ENCODE data around the gene RNF141.
A peak's percentile ranks its signal among the peaks of the same experiment; 100 is the strongest.

Gene RNF141

DNA sequence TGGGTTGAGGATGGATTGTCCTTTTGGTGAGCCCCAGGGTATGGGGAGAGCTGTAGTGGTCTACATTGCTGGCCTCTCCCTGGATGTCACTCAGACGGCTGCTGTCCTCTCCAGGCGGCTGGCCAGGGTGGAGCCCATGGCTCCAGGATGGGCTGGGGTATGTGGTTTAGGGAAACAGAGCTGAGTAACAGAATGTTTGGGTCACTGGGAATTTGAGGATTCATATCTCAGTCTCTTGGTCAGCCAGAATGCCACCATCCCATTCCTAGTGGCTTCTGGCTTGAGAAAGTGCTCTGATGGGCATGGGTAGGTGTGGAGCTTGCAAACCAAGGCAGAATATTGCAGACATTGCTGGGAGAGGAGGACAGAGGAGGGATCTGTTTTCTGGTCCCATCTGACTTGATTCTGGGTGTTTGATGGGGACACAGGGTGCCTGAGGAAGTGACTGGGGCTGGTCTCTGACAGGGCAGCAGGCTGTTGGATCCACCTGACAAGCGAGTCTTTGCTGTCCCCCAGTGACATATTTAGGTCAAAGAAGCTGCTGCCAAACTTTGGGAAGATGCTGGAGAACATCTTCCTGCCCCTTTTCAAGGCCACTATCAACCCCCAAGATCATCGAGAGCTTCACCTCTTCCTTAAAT is 44.6 kb downstream of the RNF141 start:
- DNase-seq: no peak

DNA sequence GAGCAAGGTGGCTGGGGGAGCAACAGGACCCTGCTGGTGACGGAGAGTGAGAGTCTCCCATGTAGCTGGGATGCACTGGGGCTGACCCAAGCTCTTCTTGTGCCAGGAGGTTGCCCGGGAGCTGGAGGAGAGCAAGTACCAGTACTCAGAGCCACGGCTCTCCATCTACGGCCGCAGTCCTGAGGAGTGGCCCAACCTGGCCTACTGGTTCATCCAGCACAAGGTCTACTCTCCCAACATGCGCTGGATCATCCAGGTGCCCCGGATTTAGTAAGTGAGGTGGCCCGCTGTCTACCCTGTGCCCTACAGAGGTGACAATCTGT is 45.6 kb downstream of the RNF141 start:
- DNase-seq: no peak

DNA sequence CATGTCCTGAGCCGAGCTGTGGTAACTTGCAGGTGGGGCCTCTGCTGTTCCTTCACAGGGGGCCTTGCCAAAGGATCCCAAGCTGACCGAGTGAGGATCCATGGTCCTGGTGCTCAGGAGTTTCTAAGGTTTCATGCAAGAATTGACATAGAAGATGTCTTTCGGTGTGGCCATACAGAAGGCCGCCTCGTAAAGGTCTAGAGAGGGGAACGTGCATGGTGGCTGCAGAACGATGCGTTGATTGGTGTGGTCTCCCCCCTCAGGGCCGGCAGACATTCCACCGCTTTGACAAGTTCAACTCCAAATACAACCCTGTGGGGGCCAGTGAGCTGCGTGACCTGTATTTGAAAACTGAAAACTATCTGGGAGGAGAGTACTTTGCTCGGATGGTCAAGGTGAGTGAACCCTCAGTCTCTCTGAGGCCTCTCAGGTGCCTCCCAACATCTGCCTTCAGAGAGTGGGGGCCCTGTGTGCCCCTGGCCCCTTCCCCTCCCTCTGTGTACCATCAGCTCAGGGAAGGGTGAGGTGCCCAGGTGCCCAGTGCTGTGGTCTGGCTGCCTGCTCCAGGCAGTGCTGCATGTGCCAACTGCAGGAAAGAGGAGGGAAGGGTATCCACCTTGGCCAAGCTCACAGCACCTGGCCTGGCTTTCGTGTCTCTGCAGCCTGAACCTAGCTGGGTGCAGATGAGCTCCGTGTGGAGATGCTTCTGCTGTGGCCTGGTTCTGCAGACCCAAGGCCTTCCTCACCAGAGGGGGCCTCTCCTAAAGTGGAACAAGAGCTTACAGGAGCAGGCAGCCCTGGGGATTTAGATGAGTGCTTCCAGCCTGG is 46.1 kb downstream of the RNF141 start:
- DNase-seq: no peak

DNA sequence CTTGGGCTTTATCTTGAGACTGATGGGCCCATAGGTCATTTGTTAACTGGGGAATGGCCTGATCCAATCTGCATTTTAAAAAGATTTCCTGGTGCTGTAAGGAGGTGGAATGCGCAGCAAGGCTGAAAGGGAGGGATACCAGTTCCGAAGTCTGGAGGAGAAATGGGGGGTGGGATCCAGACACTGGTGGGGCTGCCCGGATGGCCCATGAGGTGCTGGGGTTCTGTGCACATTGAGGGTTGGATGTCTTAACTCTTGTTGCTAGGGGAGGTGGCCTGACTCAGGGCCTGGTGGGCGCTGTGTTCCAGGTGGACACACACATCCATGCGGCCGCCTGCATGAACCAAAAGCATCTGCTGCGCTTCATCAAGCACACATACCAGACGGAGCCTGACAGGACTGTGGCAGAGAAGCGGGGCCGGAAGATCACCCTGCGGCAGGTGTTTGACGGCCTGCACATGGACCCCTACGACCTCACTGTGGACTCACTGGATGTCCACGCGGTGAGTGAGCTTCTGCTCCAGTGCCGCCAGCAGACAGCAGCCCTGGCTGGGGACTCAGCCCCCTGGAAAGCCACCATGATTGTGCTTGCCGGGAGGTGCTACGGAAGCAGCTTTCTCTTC is 47.8 kb downstream of the RNF141 start:
- DNase-seq: no peak

DNA sequence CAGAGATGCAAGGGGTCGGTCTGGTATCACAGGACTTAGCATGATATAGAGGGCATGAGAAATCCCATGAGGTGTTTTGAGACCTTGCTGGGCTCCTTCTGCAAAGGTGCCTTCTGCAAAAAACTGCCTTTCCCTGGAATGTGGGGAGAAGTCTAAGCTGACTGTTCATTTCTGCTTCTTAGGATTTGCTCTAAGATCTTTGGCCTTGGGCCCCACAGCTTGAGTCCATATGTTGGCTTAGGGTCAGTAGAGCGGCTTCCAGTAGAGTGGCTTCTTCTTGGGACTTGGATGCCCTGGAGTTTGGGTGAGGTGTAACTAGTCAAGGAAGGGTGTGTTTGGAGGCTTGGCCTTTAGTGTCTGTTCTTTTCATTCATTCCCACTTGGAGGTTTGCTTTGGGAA is 48.9 kb downstream of the RNF141 start:
- no peak for DNase-seq

DNA sequence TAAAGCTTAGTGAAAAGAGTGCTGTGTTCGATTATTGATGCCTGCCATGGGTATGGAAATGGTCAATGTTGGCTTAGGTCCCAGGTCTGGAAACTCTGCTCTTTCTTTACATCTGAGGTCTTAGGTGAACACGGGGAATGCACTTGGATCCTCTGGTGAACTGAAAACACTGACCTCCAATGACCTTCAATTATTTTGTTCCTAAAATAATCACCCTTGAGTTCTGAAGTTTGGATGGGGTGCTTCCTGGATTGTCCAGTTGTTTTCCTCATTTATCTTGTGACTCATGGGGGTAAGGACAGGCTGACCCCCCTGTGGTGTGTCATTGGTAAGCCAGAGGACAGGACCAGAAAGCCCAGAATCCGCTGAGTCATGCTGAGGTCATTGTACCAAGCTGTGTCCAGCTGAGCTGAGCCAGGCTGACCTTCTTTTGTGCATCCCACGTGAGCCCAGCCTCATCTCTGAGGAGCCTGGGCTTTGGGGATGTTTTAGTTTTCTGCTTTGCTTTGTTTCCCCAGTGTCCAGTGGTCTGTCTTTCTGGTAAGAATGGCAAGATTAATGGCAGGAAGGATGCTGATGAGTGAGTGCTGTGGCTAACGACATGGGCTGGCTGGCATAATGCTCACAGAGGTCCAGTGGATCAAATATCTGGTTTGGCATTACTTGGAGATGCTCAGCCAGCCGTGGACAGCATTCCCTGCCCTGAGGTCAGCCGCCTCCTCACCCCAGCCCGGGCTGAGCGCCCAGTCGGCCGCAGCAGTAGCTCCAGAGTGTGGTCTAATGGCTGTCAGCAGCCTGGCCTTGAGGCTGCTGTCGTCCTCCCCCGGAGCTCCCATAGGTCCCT is 50.4 kb downstream of the RNF141 start:
- DNase-seq: peak; percentile 58 to 66

DNA sequence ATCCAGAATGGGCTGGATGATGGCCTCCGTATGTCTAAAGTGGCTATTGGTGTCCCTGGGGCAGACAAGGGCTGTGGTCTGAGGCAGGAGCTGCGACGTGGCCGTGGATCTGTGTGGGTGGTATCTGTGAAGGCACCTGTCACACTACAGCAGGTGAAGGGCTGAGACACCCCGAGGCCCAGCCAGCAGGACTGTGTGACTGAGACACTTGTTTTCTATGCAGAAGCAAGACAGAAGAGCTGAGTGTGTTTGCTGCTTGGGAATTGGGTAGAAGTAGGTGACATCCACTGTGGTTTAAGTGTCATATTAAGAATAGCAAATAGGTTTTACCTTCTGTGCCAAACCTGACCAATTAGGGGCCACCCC is 51.0 kb downstream of the RNF141 start:
- DNase-seq: no peak

DNA sequence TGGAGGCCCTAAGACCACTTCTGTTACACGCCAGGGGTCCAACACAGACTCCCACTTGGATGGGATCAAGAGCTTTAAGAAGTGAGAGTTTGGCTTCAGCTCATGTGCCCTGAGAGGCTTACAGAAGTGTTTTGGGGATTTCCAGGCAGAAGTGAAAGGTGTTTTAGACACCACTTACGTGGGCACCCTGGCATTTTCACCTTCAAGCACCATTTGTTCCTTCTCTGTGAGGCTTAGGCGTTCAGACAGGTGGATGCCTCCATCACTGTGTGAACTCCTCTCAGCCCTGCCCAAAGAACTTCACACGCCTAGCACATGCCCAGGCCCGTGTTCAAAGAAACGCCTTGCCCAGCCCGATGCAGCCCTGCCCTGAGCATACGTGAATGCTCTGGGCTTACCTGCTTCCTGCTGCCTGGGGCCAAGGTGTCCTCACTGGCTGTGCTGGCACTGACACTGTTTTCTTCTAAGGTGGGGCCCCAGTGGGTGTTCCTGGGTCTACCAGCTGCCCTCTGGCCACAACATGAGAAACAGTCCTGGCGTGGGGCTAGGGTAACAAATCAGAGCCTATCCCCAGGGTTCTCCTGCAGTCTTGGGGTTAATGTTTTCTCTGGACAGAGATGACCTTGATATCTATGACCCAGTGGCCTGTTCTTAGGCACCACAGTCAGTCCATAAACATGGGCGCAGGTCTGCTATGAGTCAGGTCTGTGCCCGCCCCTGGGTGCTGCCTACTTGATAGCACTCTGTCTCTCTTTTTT is 51.9 kb downstream of the RNF141 start:
- no peak for DNase-seq

DNA sequence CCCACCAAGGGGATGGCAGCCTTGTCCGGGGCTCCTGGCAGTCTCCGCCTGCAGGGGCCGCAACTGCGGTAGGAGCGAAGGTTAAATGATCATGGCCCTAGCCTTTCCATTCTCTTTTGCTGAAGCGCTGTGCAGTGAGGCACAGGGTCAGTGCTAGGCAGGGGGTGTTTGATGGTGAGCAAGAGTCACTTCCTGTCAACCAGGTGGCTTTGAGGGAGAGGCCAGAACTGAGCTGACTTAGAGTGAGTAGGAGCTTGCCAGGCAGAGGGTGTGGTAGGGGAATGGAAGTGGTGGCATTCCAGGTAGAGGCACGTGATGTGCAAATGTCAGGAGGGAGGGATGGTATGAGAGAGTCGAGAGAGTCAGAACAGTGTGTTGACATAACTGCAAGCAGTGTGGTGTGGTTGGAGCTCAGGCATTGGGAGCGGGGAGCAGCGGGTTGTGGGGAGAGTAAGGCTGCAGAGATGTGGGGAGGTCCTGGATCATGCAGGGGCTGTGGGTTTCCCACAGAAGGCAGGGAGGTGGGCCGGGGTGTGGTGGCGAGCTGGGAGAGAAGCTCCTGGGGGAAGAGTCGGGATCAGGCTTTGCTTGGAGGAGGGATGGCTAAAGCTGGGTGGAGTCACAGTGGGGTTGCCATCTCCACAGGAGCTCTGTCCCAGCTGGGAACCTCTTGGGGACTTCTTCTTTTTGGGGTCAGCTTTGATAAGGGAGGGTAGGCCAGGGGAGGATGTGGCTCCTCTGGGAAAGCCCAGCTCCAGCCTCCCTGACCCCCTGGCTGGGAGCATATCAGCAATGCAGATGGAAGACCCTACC is 52.7 kb downstream of the RNF141 start:
- no peak for DNase-seq

DNA sequence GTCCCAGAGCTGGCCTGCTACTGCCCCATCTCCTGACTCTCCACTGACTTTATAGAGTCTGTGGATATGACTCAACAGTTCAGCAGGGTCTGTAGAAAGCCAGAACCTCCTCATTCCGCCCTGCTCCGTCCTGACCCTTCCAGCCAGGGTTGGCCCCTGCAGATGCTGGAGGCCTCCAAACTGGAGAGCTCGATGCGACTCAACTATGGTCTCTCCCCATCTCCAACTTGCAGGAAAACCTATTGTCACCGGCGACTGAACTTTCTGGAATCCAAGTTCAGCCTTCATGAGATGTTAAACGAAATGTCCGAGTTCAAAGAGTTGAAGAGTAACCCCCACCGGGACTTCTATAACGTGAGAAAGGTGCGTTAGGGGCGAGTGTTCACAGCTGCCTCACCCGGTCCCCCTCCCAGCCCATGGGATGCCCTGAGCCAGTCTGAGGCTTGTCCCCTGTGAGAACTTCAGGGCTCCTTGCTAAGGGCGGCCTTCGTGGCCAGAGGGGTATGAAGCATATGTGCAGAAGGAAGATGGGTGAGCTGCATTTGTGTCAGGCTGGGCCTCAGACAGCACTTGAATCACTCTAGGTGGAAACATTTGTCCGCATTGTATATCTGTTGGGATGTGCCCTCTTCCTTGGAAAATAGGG is 53.9 kb downstream of the RNF141 start:
- DNase-seq: no peak

DNA sequence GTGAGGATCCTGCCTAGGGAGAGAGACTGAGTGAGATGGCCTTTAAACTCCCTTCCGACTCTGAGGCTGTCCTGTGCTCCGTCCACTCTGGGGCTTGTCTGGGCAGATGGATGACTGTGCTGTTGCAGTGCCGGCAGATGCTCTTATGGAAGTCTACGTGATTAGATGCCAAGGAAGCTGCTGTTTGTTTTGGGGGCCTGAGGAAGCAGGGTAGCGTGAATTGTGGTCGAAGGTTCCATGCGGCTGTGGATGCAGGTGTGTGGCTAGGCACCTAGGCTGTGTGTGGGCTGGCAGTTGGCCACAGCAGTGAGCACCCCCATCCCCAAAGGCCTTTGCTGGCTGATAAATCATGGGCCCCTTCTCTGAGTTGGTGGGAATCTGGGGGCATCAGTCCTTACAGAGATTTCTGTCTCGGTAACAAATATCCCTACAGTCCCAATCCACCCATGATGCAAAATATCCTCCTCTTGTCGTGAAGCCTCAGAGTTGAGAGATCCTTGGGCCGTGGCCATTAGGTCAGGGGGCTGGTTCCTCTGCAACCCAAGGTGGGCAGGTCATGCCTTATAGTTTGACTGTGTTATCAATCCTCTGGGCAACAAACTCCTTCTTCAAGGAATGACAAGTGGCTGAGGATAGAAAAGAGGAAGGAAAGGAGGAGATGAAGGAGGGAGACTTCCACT is 54.7 kb downstream of the RNF141 start:
- DNase-seq: no peak

DNA sequence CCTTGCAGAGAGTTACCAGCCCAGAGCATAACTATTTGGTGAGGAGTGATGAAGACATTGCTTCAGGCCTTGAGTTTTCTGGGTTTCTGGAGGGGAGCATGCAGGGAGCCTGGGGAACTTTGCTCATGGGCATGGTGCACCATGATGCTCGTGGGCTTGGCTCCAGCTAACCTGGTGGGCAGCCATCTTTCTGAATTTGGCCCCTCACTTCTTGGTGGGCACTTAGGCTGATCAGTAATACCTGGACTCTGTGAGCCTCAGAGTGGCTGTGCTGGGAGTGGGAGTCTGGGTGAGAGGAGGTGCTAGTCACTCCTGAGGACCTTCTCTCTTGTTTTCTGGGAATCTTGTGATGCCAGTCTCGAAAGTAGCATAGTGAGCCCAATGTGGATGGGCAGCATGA is 55.3 kb downstream of the RNF141 start:
- no peak for DNase-seq

DNA sequence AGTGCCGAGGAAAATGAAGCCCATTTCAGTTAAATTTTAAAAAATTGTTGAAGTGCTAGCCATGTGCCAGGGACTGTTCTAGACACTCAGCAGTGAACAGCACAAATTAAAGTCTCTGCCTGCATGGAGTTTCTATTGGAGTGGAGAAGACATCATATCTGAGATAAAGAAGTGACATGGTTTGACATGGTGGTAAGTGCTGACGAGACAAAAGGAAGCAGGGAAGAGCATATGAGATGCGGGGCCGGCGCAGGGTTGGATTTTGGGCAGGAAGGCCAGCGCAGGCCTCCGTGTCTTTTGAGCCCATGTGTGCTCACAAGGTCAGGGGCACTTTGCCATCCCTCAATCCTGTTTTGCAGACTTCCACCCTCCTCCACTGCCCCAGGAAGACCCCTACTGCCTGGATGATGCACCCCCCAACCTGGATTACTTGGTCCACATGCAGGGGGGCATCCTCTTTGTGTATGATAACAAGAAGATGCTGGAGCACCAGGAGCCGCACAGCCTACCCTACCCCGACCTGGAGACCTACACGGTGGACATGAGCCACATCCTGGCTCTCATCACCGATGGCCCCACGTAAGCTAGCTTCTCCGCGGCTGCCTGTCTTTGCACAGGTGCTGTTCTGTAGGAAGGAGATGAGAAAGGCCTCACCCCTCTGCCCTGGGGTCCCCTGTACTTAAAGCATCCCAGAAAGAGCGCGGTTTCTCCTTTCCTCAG is 56.4 kb downstream of the RNF141 start:
- no peak for DNase-seq

DNA sequence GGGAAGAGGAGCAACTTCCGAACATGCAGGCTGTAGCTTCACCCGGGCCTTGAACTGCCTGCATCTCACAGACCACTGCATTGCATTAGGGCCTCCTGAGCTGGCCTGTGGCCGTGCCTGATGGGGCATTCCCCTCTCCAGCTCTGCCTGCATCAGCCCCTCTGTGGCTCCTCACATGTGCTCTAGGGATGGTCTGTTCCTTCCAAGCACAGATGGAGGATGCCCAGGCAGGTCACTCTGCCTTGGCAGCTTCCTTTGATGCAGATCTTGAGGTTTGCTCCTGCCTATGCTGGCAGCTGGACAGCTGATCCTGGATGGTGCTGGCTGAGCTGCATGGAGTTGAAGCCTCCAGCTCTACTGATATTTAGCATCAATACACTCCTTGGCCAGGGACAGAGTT is 57.4 kb downstream of the RNF141 start:
- DNase-seq: no peak

DNA sequence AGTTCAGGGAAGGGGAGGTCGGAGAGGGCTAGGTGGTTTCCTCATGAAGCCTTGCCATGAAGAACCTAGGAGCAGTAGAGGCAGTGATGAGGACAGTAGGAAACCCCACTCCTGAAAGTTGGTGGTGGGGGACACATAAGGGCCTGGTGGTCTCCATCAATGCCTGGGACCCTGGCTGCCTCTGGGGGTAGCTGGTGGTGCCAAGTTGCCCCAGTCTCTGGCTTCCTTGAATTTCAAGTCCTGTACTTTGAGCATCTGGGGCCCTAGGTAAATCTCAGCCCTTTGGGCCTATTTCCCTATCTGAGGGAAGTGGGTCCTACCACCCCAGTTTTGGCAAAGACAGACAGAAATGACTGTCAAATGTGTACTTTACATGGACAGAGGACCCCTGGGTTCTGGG is 57.8 kb downstream of the RNF141 start:
- DNase-seq: no peak

DNA sequence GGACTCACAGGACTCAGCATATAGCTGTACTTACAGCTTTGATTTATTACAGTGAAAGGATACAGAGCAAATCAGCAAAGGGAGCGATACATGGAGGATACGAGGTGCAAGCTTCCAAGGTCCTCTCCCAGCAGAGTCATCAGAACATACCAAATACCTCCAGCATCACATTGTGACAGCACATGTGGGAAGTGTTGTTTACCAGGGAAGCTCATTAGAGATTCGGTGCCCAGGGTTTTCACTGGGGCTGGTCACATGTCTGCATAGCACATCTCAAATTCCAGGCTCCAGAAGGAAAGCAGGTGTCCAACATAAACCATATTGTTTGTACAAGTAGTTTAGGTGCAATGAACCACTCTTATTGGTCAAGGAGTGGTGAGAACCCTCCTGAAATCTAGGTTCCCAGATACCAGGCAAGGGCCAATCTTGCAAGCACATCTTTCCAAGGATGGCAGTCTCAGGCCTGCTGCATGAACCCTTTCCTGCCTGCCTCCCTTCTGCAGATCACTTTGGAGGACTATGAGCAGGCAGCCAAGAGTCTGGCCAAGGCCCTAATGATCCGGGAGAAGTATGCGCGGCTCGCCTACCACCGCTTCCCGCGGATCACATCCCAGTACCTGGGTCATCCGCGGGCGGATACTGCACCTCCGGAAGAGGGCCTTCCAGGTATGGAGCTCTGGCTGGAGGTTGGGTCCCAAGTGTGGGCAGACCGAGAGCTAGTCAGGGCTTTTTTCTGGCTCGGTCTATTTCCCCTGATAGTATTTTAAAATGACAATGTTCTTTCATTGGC is 59.2 kb downstream of the RNF141 start:
- DNase-seq: no peak

DNA sequence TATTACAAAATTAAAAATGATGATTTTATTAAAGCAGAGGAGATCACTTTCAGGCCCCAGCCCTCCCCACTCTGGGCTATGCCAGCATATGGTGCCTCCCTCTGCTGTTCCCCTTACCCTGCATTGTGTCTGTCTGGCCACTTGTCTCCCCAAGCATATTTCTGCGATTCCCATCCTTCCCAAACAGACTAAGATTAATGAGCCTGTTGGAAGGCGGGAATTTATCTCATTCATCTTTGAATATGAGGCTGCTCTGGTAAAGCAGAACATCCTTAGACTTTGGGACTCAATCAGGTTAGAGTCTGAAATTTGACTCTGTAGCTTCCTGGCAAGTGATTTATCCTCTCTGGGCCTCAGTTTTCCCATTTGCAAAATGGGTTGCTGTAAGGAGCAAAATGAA is 60.2 kb downstream of the RNF141 start:
- DNase-seq: no peak

DNA sequence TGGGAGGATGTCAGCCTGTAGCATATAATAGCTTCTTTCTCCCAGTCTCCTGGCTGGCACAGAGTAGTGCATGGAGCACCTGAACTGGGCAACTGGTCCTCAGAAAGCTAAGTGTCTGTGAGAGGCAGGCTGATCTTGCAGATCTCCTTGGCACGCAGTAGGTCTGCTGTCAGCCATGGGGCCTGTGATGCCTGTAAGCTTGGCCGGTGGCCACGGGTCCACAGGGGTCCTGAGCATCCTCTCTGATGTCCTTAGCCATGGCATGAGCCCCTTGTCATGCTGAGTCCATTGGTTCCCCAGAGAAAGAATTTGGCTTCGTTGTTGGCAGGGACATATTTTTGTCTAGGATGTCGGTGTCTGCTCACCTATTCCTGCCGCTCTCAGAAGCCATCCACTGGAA is 61.0 kb downstream of the RNF141 start:
- DNase-seq: no peak
